H1 (cell line): ENCODE results near the gene MYH11. TPM values are rescaled to one million over a fixed set of nuclear protein-coding genes. Genes with fewer than 3 reads are reported as not detected.

Experiments
- CTCF ChIA-PET: fragments of 300-600 bp; sonication (Branson Sonifier 250); formaldehyde crosslinking; loops from one replicate; lab custom pipeline; 2021; ENCODE audit not compliant: partially characterized antibody; lab: Charles Lee
- POLR2A ChIA-PET: fragments of 300-600 bp; sonication (Branson Sonifier 250); formaldehyde crosslinking; loops from one replicate; lab custom pipeline; 2021; ENCODE audit warnings: inconsistent platforms; ENCODE audit not compliant: partially characterized antibody; lab: Charles Lee
- DNase-seq, 2 experiments: peaks; one replicate each; pipeline versions ENCODE4 v3.0.0 to v3.0.0-alpha.2; 2010 to 2022; ENCODE audit warnings: low spot score in 2 of 2, low read depth in 1 of 2, mixed read lengths in 1 of 2
- FAIRE-seq: peaks from 2 replicates; lab custom pipeline; 2011; peaks lifted over from hg19 to GRCh38; lab: Jason Lieb, UNC
- H2AFZ ChIP-seq: 2 replicates; pipeline ENCODE4 v1.8.1; 2012; ENCODE audit warnings: low read length, inconsistent platforms
- H2AK5ac ChIP-seq: 2 replicates; pipeline ENCODE4 v1.6.1; 2013; ENCODE audit warnings: low read depth, low read length
- H2BK120ac ChIP-seq: replicated peaks from 2 replicates; pipeline ENCODE3; 2013; ENCODE audit warnings: low read depth, low read length, inconsistent platforms
- H2BK12ac ChIP-seq: 2 replicates; pipeline ENCODE4 v1.6.1; 2013; ENCODE audit warnings: low read depth, low read length
- H2BK15ac ChIP-seq: 2 replicates; pipeline ENCODE4 v1.6.1; 2013; ENCODE audit warnings: low read length
- H2BK20ac ChIP-seq: 2 replicates; pipeline ENCODE4 v1.6.1; 2013; ENCODE audit warnings: low read length
- H2BK5ac ChIP-seq: 2 replicates; pipeline ENCODE4 v1.6.1; 2013; ENCODE audit warnings: low read depth, low read length
- H3K14ac ChIP-seq: 2 replicates; pipeline ENCODE4 v1.6.1; 2013; ENCODE audit warnings: inconsistent platforms; ENCODE audit not compliant: insufficient read length
- H3K18ac ChIP-seq: 2 replicates; pipeline ENCODE4 v1.6.1; 2013; ENCODE audit warnings: low read length; ENCODE audit errors: extremely low read depth
- H3K23ac ChIP-seq: 2 replicates; pipeline ENCODE4 v1.6.1; 2013; ENCODE audit warnings: inconsistent platforms; ENCODE audit not compliant: insufficient read length
- H3K23me2 ChIP-seq: 2 replicates; pipeline ENCODE4 v1.6.1; 2013; ENCODE audit warnings: low read depth, low read length
- H3K27ac ChIP-seq: 2 replicates; pipeline ENCODE4 v1.6.1; 2011; ENCODE audit warnings: low read depth, low read length, inconsistent platforms
- H3K27me3 ChIP-seq, 4 experiments: replicated peaks in 1 of 4; 1 replicate in 1 of 4; 2 replicates in 3 of 4; pipeline versions ENCODE4 v1.6.1 to v1.8.1; 2011 to 2013; ENCODE audit warnings: low read length in 3 of 4, mild to moderate bottlenecking in 3 of 4, inconsistent platforms in 2 of 4, mixed read lengths in 2 of 4, moderate library complexity in 1 of 4; ENCODE audit not compliant: control insufficient read depth in 3 of 4, insufficient read depth in 3 of 4; ENCODE audit errors: extremely low read depth in 1 of 4
- H3K36me3 ChIP-seq, 4 experiments: 2 replicates each; pipeline versions ENCODE4 v1.6.1 to v1.8.1; 2011 to 2013; ENCODE audit warnings: mild to moderate bottlenecking in 4 of 4, low read length in 3 of 4, moderate library complexity in 2 of 4, control low read depth in 1 of 4, inconsistent platforms in 1 of 4; ENCODE audit not compliant: insufficient read depth in 4 of 4, control insufficient read depth in 2 of 4
- H3K4ac ChIP-seq: replicated peaks from 2 replicates; pipeline ENCODE3; 2013; ENCODE audit warnings: low read length, low read depth, mixed read lengths, inconsistent platforms; ENCODE audit not compliant: insufficient read length
- H3K4me1 ChIP-seq, 4 experiments: replicated peaks in 1 of 4; 1 replicate in 1 of 4; 2 replicates in 3 of 4; pipeline versions ENCODE4 v1.6.1 to v1.8.1; 2011 to 2013; ENCODE audit warnings: low read length in 3 of 4, inconsistent platforms in 2 of 4, mixed read lengths in 1 of 4; ENCODE audit not compliant: insufficient read depth in 4 of 4, control insufficient read depth in 3 of 4
- H3K4me2 ChIP-seq, 2 experiments: 2 replicates each; pipeline versions ENCODE4 v1.6.1 to v1.8.1; 2011 to 2013; ENCODE audit warnings: low read depth in 2 of 2, low read length in 2 of 2, control low read depth in 1 of 2, inconsistent platforms in 1 of 2, mild to moderate bottlenecking in 1 of 2; ENCODE audit not compliant: insufficient read depth in 1 of 2
- H3K4me3 ChIP-seq, 4 experiments: fragments of 200-600, 300-600 bp in 1 of 4; sonication (generic), shearing (Covaris generic), sonication (Bioruptor Twin) in 1 of 4; 2 replicates each; pipeline versions ENCODE4 v1.5.1 to v1.8.1; 2011 to 2016; ENCODE audit warnings: low read length in 4 of 4, low read depth in 3 of 4, control low read depth in 2 of 4, inconsistent platforms in 2 of 4, mild to moderate bottlenecking in 2 of 4, mixed read lengths in 1 of 4, moderate library complexity in 1 of 4; ENCODE audit not compliant: insufficient read depth in 2 of 4; ENCODE audit errors: extremely low read depth in 1 of 4
- H3K56ac ChIP-seq: replicated peaks from 2 replicates; pipeline ENCODE3; 2013; ENCODE audit warnings: low read depth, mild to moderate bottlenecking, mixed read lengths, low read length, inconsistent platforms; ENCODE audit not compliant: insufficient read length
- H3K79me1 ChIP-seq: 2 replicates; pipeline ENCODE4 v1.6.1; 2013; ENCODE audit warnings: low read depth, low read length, control low read depth
- H3K79me2 ChIP-seq, 2 experiments: 2 replicates each; pipeline versions ENCODE4 v1.6.1 to v1.8.1; 2012 to 2013; ENCODE audit warnings: low read length in 2 of 2, mild to moderate bottlenecking in 2 of 2, inconsistent platforms in 1 of 2; ENCODE audit not compliant: insufficient read depth in 2 of 2, control insufficient read depth in 1 of 2
- H3K9ac ChIP-seq, 4 experiments: replicated peaks in 1 of 4; 1 replicate in 1 of 4; 2 replicates in 3 of 4; pipeline versions ENCODE4 v1.6.1 to v1.8.1; 2011 to 2013; ENCODE audit warnings: low read depth in 3 of 4, low read length in 3 of 4, control low read depth in 2 of 4, mild to moderate bottlenecking in 2 of 4, moderate library complexity in 2 of 4, inconsistent platforms in 1 of 4; ENCODE audit errors: extremely low read depth in 1 of 4
- H3K9me3 ChIP-seq, 2 experiments: 2 replicates each; pipeline versions ENCODE4 v1.6.1 to v1.8.1; 2012 to 2013; ENCODE audit warnings: mild to moderate bottlenecking in 2 of 2, moderate library complexity in 2 of 2, control low read depth in 1 of 2, inconsistent platforms in 1 of 2, low read depth in 1 of 2, low read length in 1 of 2, mixed read lengths in 1 of 2; ENCODE audit not compliant: insufficient read depth in 2 of 2
- H4K20me1 ChIP-seq, 2 experiments: replicated peaks in 1 of 2; 2 replicates each; pipeline versions ENCODE3 to v1.8.1; 2011 to 2013; ENCODE audit warnings: inconsistent platforms in 2 of 2, low read length in 2 of 2, mild to moderate bottlenecking in 1 of 2; ENCODE audit not compliant: insufficient read depth in 2 of 2, control insufficient read depth in 1 of 2
- H4K5ac ChIP-seq: 2 replicates; pipeline ENCODE4 v1.6.1; 2013; ENCODE audit warnings: low read length, low read depth, mixed read lengths, inconsistent platforms; ENCODE audit not compliant: insufficient read length
- H4K8ac ChIP-seq: 2 replicates; pipeline ENCODE4 v1.8.0; 2013; ENCODE audit warnings: mild to moderate bottlenecking, moderate library complexity, low read length, inconsistent platforms; ENCODE audit not compliant: insufficient read depth; ENCODE audit errors: extremely low read depth
- H4K91ac ChIP-seq: replicated peaks from 2 replicates; pipeline ENCODE3; 2013; ENCODE audit warnings: low read length, mixed read lengths, inconsistent platforms; ENCODE audit not compliant: insufficient read length
- CHD2 ChIP-seq: IDR thresholded peaks from 2 replicates; pipeline ENCODE4 v1.6.1; 2012; ENCODE audit warnings: low read length, improper control_type of control experiment
- CREB1 ChIP-seq: IDR thresholded peaks from 2 replicates; pipeline ENCODE4 v1.6.1; 2012; ENCODE audit warnings: inconsistent platforms
- HDAC2 ChIP-seq, 2 experiments: fragments of 300-600 bp in 1 of 2; sonication (generic) in 1 of 2; IDR thresholded peaks; 2 replicates each; pipeline ENCODE4 v1.6.1; 2011 to 2012; ENCODE audit warnings: low read depth in 2 of 2, low read length in 2 of 2, mild to moderate bottlenecking in 2 of 2, moderate library complexity in 2 of 2, borderline replicate concordance in 1 of 2, inconsistent platforms in 1 of 2
- KDM1A ChIP-seq: fragments of 200-600, 300-600 bp; sonication (generic); IDR thresholded peaks from 2 replicates; pipeline ENCODE4 v1.7.1; 2016; ENCODE audit warnings: mild to moderate bottlenecking, low read length, borderline replicate concordance
- RNF2 ChIP-seq: fragments of 200-900, 300-1000 bp; sonication (generic); IDR thresholded peaks from 2 replicates; pipeline ENCODE4 v1.7.1; 2016; ENCODE audit warnings: borderline replicate concordance, low read depth, mild to moderate bottlenecking, antibody characterized with exemption, low read length; ENCODE audit not compliant: poor library complexity, severe bottlenecking; ENCODE audit errors: missing control alignments
- SIX5 ChIP-seq: IDR thresholded peaks from 2 replicates; pipeline ENCODE4 v1.6.1; 2011; ENCODE audit warnings: mild to moderate bottlenecking, low read depth, low read length
- SP1 ChIP-seq: IDR thresholded peaks from 2 replicates; pipeline ENCODE4 v1.6.1; 2011; ENCODE audit warnings: low read depth, low read length
- SP4 ChIP-seq: IDR thresholded peaks from 2 replicates; pipeline ENCODE4 v1.6.1; 2012; ENCODE audit warnings: low read length, inconsistent platforms
- SRF ChIP-seq: IDR thresholded peaks from 2 replicates; pipeline ENCODE4 v1.6.1; 2011; ENCODE audit warnings: mild to moderate bottlenecking, low read depth, low read length, moderate library complexity
- SUZ12 ChIP-seq: fragments of 200-600 bp; sonication (generic); IDR thresholded peaks from 2 replicates; pipeline ENCODE4 v1.6.1; 2012; ENCODE audit warnings: mild to moderate bottlenecking, inconsistent platforms, low read length, moderate library complexity, mixed read lengths
- TAF7 ChIP-seq: optimal IDR thresholded peaks from 2 replicates; pipeline ENCODE3; 2011; ENCODE audit warnings: low read depth, mild to moderate bottlenecking, inconsistent platforms, low read length, moderate library complexity, borderline replicate concordance
- USF2 ChIP-seq: IDR thresholded peaks from 2 replicates; pipeline ENCODE4 v1.6.1; 2011; ENCODE audit warnings: low read length, improper control_type of control experiment
- WGBS, 2 experiments: shearing (Covaris generic) in 1 of 2; methylation state at CpG; one replicate each; pipeline versions ENCODE4 v1.1.6 to v1.1.7; 2013 to 2015; ENCODE audit warnings: low lambda C conversion rate in 2 of 2, mixed read lengths in 2 of 2, inconsistent platforms in 1 of 2, low coverage in 1 of 2, missing lambda C conversion rate in 1 of 2; ENCODE audit not compliant: insufficient replicate concordance in 2 of 2, insufficient coverage in 1 of 2, insufficient read length in 1 of 2; ENCODE audit errors: extremely low coverage in 1 of 2, missing lambda C conversion rate in 1 of 2; 5-methylcytosine and 5-hydroxymethylcytosine counted together
- polyA plus RNA-seq, 7 experiments: library from polyadenylated mRNA; depleted of rRNA in 3 of 7; stranded (reverse) in 5 of 7; unstranded in 2 of 7; fragments of >200 nt in 5 of 7; fragments of 200-250 nt in 2 of 7; gene quantifications; 1 replicate in 5 of 7; 2 replicates in 1 of 7; 4 replicates in 1 of 7; pipeline versions ENCODE4 v1.2.1 to v1.2.3, GENCODE V29; 2011 to 2013; ENCODE audit warnings: missing spikeins in 2 of 7, mixed read lengths in 2 of 7
- total RNA-seq: library from RNA; stranded (reverse); fragmentation: NEBNext Ultra II Directional; extraction: Animal tissue kit (Norgen Biotek cat#: 25700); gene quantifications from 2 replicates; pipeline ENCODE4 v1.2.1, GENCODE V29; 2021

MYH11 gene
- total and polyA plus RNA-seq, 2 of the 8 experiments (the other 6 are each of a cell fraction or from before 2014, with no cell fraction given), result 0.11 to 0.78 TPM

DNA sequence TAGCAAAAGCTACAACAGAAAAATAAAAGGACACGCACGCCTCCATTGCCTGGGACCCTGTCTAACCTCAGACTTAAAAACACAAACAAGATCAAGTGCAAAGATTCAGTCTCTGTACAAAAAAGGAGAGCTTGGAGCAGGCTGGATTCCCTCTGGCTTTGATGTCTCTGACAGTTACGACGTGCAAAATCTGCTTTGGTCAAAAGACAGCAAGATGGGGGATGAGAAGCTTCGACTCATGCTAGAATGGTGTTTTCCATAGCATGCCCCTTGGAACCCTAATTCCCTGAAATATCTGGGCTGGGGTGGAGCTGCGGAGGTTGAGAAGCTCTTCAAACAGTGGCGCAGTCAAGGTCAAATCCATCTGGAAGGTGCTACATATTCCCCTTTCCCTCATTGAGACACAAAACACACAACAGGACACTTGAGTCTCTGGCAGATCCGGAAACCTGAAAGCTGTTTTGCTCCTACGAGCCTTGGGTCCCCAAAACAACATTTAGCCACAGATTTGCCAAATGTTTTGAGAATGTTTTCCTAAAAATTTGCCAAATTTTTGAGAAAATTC lies 9.1 kb downstream of the MYH11 start:
- no peak overlapping the region for H2BK15ac ChIP-seq
- no peaks in the 10 kb centered on the region for H3K4me1 ChIP-seq
- no peak overlapping the region for H2BK5ac ChIP-seq
- no peak overlapping the region for H2AFZ ChIP-seq
- no peaks in the 10 kb centered on the region for H4K20me1 ChIP-seq
- H3K79me1 ChIP-seq, result no peaks in the 10 kb centered on the region
- no peak overlapping the region for H4K5ac ChIP-seq
- no peak overlapping the region for H3K9ac ChIP-seq
- H2AK5ac ChIP-seq, result no peak overlapping the region
- DNase-seq (no peak), FAIRE-seq (no peak)
- no peak overlapping the region for H3K4me2 ChIP-seq
- no peak overlapping the region for H3K23ac ChIP-seq
- POLR2A ChIA-PET, result interaction anchor here (0.8 to 1.1 kb wide), 3 partner anchors 9 to 11 kb away, joined by 3 to 4 read pairs (median 3); partner anchors contain the start of gene MYH11
- H4K91ac ChIP-seq, result no peak overlapping the region
- H2BK120ac ChIP-seq, result no peak overlapping the region
- no peaks in the 10 kb centered on the region for H3K36me3 ChIP-seq
- 90% methylated on average over 9 of the region's 9 CpGs; no CpG with 5 or more reads in 1 of the 2 experiments for WGBS, 2 experiments
- no peaks in the 10 kb centered on the region for H3K79me2 ChIP-seq
- no peak overlapping the region for H2BK20ac ChIP-seq
- no peaks in the 10 kb centered on the region for H3K9me3 ChIP-seq
- H3K4ac ChIP-seq, result no peak overlapping the region
- H3K18ac ChIP-seq, result no peak overlapping the region
- H3K56ac ChIP-seq, result no peak overlapping the region
- CTCF ChIA-PET, result interaction anchor here (0.6 to 1.6 kb wide), 5 partner anchors 26 to 278 kb away, joined by 3 to 7 read pairs (median 3); no protein-coding TSS in a partner anchor
- no peaks in the 10 kb centered on the region for H3K27me3 ChIP-seq
- H3K14ac ChIP-seq, result no peak overlapping the region
- no peak overlapping the region for H3K27ac ChIP-seq
- H4K8ac ChIP-seq, result no peak overlapping the region
- H2BK12ac ChIP-seq, result no peak overlapping the region
- H3K4me3 ChIP-seq, result no peak overlapping the region
- H3K23me2 ChIP-seq, result no peaks in the 10 kb centered on the region
- TF ChIP-seq SP1 (no peak), USF2 (no peak), RNF2 (no peak), SRF (no peak), CHD2 (no peak), SUZ12 (no peak), CREB1 (no peak), TAF7 (no peak), SIX5 (no peak), KDM1A (no peak), HDAC2 (IDR thresholded peaks at IDR 0.05; ENCODE audit: borderline replicate concordance in 1 of 2, low read depth in 2 of 2, low read length in 2 of 2) (no peak), SP4 (no peak)
